VCaP (cell line): ENCODE results near the gene RESF1.

Source experiments
- H3K27ac ChIP-seq: fragments of 450-650 bp; 2 replicates; pipeline ENCODE4 v1.5.1; 2017
- CTCF ChIP-seq: fragments of 450-650 bp; conservative IDR thresholded peaks from 2 replicates; pipeline ENCODE4 v1.5.1; 2017; ENCODE audit warnings: mild to moderate bottlenecking, moderate library complexity

The RESF1 gene

GRCh38 chr12:32000373-32001005, 41.3 kb downstream of the RESF1 start:
- TF ChIP-seq CTCF: no peak
- no peak overlapping the region for H3K27ac ChIP-seq

GRCh38 chr12:32002848-32003493, 43.8 kb downstream of the RESF1 start:
- TF ChIP-seq CTCF: no peak
- H3K27ac ChIP-seq: no peak overlapping the region

GRCh38 chr12:32003654-32004053, 44.4 kb downstream of the RESF1 start:
- no peak overlapping the region for H3K27ac ChIP-seq
- TF ChIP-seq CTCF: no peak

GRCh38 chr12:32005496-32006125, 46.4 kb downstream of the RESF1 start:
- no peak for TF ChIP-seq CTCF
- H3K27ac ChIP-seq: no peak overlapping the region
